NCI-H187 (cell line): ENCODE measurements around the gene HTT.

Source experiments
- DNase-seq, 2 experiments: peaks; one replicate each; lab custom pipeline; 2025; lab: John Stamatoyannopoulos, UW

The HTT gene

DNA sequence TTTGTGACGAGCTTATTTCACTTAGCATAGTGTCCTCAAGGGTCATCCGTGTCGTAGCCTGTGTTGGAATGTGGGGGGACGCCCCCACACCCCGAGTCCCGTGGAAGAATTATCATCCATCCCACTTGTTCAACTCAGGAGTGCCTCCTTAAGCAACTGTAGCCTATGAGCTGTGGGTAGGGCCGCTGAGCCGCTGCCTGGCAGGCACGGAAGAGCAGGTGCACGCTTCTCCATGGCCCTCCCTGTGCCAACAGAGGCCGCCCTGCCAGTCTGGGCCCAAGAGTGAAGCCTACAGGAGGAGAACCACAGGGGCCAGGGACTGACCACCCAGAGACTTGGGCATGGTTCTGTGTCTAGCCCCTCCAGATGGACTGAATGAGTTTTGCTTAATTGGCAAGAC, 216.0 kb downstream of the HTT start:
- DNase-seq: no peak

DNA sequence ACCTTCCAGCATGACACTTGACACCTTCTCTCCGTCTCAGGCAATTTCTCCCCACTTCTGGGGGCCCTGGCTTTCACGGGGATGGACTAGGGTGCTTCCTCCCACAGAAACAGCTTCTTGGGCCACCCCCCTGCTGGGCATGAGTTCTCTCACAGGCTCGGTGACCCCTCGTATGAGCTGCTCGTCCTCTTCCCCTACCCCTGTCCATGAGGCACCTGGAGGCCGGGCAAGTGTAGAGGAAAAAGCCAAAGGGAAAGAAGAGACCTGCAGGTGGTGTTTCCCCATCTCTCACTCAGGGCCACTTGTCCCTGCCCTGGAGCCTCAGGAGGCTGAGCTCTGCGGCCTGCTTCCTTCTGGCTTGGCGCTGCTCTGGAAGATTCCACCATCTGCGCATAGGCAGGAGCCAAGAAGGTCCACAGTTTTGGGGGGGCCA, 216.4 kb downstream of the HTT start:
- no peak for DNase-seq

GRCh38 chr4:3291411-3291968, 217.0 kb downstream of the HTT start:
- no peak for DNase-seq

- DNase-seq: no peak
Observed at GRCh38 chr4:3291969-3292570, 217.6 kb downstream of the HTT start.

DNA sequence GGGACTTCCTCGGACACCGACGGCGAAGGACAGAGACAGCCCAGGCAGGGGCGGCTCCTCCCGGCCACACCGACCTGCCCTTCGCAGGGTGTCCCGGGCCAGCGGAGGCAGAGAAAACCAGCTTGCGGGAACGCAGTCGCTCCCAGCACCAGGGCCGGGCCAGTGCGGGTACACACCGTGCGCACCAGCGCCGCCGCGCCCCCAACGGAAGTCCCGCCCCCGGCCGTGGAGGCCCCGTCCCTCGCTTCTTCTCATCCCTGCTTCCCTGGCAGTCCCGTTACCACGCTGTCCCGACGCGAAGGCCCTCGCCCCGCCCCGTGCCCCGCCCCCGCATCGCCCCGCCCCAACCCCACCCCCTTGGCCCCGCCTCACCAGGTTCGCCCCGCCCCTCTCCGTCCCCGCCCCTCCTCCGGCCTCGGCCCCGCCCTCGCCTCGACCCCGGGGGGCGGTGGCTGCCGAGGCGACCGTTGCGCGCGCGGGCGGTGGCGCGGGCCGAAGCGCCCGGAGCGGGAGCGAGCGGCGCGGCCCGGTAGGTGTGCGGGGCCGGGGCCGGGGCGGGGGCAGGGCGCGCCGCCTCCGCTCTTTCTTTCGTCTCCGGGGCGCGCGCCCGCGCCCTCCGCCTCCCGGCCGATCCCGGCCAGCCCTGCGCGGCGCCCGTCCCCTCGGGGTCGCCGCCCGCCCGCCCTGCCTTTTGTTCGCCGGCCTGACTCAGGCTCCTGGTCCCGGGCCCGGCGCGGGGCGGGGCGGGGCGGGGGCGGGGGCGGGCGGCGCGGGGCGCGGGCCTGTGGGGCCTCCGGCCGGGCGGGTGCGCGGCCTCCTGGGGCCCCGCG, 218.3 kb downstream of the HTT start, which contains the start of gene RGS12:
TSS of gene RGS12 (plus strand) at position 451 of the 830 bp plus-strand sequence. CDS start 23,150 bp downstream, outside the sequence.
- DNase-seq: peak; percentile 75 to 93
